ENCODE measurements around the gene OR6V1.
"Not testable (repeated sequence)": the region's sequence is repeated elsewhere in the genome, so short reads cannot be mapped to it uniquely, and the experiment has no call there.

The OR6V1 gene

DNA sequence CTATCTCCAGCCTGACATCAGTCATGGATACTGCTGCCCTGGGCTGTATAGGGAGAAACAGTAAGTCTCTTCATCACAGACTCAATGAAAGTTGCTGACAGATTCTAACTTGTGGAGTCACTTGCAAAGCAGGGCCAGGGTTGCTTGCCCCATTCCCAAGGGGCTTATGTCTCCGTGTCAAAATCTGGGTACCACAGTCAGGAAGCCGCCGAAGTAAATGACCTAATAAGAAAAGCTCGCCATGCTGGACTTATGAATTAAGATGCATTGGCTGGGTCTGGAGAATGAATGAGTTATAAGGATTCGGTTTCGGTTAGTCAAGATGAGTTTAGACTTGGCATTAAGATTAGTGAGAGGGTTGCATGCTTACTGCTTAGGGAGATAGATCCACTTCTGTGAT lies 10.8 kb upstream of the OR6V1 start:
- intact Hi-C loops (cut with DNase I) = no loop called here
- DNase-seq = no peak

DNA sequence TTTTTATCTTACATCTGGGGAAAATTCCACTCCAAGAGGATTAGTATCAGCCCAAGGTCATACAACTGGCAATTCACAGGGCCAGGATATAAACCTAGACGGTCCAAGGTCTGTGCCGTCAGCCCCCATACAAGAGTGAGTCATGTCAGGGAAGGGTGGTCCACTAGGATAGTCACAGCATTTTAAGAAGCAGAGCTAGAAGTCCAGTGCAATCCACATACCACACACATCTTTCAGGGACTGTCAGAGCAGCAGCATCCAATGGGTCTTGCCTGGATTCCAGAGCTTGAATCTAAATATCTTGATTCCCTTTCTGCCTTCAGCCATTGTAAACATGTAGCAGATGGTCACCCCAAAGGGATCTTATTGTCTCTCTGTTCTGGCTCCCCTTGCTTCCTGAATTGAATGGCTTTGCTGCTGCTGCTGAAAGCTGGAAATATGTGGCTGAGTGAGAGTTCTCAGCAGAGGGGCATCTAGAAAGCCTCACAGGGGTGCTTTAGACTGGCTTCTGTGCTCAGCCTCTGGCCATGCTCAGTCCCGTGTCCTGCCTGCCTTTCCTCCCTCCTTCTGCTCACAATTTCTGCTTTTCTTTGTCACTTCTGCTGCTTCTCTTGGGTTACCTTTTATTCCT lies 9.9 kb upstream of the OR6V1 start:
- intact Hi-C loops (cut with DNase I) = no loop called here
- no peak for DNase-seq

DNA sequence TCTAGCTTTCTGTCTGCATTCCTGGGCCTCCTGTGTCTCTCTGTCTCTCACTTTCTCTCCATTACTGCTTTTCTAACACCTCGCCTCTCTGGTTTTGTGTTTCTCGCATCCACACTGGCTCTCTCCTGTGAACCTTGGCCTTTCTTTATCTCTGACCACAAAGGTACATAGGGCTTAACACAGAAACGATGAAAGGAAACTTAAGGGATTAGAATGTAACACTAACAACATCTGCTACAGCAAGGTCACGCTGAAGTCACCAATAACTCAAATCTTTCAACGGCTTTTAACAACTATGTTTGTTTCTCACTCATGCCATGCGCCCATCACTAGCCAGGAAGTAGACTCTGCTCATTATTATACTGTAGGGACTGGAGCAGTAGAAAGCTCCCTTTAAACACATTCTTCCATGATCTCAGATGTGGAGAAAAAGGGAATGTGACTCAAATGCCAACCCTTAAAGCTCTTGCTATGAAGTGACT lies 9.3 kb upstream of the OR6V1 start:
- no peak for DNase-seq
- intact Hi-C loops (cut with DNase I) = no loop called here

DNA sequence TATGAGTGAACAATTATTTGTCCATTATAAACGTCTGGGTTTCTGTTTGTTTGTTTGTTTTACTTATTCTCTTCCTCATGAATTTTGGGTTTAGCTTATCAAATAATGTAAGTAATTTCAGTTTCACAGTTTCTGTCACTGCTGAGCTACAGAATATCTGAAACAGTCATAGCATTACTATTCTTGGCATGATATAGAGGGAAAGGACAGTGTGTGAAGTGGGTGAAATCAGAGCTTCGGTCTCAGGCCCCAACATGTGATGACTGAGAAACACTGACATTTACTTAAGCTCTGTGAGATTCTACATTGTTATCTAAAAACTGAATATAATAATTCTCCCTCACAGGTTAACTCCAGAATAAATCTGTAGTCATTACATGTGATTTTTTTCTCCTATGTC lies 8.8 kb upstream of the OR6V1 start:
- intact Hi-C loops (cut with DNase I) = no loop called here
- DNase-seq = no peak

DNA sequence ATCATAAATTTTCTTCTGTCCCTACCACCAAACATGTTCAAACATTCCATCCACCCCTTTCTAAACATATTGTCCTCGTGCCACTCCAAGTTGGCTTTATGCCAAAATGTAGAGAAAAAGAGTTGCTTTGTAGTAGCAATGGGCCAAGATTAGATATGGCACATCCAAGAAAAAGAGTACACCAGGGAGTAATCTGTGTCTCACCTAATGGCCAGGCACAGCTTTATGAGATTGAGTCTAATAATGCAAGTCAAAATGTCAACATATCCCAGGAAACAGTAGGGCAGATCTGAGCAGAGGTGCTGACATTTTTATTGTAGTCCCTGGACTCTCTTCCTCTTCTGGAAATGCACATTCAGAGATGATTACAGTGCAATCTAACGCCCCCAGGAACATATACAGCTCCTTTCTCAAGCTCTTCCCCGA lies 5.7 kb upstream of the OR6V1 start:
- no peak for DNase-seq
- intact Hi-C loops (cut with DNase I) = no loop called here

DNA sequence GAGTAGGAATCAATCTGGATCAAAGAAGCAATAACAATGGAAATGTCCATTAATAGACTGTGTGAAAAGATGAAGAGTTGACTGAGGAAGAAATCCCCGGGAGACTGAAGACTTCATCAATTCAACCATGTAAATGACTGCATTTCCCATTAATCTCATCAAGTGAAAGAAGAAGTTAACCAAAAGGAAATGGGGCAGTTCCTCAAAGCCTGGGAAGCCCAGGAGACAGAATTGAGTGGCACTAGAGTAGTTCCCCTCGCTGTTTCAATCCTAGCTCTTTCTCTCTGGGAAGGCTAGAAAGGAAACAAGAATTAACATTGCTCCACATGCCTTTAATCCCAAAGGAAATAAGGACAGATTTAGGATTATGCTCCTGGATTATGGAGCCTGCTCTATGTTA lies 4.8 kb upstream of the OR6V1 start:
- no peak for DNase-seq
- intact Hi-C loops (cut with DNase I) = no loop called here

DNA sequence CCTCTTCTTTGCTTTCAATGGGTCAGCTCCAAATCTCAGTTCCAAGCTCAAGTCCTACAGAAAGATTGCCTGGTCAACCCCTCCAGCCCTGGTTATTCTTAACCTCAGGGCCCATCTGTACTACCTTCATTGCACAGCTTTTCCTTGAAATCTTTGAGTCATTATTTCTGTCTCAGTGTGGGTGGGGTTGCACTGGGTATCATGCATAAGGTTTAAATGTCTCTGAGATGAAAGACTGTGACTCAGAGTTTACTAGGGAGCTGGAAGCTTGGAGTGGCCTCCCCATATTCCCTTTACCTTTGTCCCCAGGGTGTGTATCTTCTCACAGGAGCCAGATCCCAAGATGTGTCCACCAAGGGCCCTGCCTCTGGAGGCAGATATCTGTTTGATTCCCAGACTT lies 3.3 kb upstream of the OR6V1 start:
- DNase-seq = peak in 2 of 42 donors; percentile 14 to 40
- intact Hi-C loops (cut with DNase I) = no loop called here

DNA sequence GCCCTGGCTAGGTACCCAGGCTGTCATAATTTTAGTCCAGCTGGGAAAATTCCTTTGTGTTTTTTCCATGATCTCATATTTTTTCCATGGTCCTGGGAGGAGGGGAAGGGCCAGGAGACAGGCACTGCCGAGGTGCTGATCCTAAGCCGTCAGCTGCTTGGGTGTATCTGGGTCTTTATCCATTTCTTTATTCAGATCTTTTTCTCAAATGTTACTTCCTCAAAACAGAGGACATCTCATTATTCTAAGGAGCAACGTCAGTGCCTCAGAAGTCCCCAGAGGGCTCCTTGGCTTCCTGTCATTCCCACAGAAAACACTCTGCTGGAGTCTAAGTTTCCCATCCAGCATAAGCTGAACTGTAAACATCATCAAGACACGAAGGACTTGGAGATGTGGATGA lies 2.8 kb upstream of the OR6V1 start:
- intact Hi-C loops (cut with DNase I) = no loop called here
- DNase-seq = no peak

DNA sequence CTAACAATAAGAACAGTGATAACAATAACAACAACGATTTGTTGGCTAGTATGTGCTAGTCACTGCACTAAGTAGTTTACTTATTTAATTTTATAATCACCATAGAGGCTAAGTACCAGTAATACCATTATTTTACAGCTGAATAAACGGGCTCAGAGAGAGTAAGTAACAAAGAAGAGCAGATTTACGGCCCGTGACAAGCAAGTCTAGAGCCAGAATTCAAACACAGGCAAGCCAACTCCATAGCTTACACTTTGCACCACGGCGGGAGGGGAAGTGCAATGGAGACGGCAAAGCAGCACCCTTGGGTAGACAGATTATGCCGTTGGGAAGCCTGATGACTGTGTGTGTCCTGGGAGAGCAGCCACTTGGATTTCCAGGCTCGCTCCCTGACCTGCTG lies 1.2 kb upstream of the OR6V1 start:
- DNase-seq = no peak
- intact Hi-C loops (cut with DNase I) = no loop called here

DNA sequence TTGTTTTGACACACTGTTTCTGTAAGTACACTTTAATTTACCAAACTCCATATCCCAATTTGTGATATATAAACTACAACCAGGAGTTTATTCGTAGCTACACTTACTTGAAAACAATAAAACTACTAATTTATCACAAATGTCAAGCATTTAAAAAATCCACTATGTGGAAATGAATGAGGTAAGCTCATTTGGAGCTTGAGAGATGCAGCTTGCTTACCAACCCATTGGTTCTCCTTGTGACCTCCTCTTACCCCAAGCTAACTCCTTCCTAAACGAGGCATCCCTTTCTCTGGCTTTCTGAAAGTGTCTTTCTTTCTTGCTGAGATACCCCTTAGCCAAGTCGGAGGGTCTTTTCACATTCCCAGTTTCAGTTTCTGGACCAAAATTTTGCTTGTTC lies 2.5 kb downstream of the OR6V1 start:
- intact Hi-C loops (cut with DNase I) = no loop called here
- DNase-seq = no peak

DNA sequence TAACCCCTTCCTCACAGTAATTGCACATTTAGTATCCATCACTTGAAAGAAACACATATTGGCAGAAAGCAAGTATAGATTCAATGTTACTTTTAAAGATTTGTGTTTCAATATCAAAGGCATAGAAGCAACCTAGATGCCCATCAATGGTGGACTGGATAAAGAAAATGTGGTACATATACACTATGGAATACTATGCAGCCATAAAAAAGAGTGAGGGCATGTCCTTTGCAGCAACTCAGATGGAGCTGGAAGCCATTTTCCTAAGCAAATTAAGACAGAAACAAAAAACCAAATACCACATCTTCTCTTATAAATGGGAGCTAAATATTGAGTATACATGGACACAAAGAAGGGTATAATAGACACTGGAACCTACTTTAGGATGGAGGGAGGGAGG lies 3.6 kb downstream of the OR6V1 start:
- DNase-seq = no peak
- intact Hi-C loops (cut with DNase I) = no loop called here

DNA sequence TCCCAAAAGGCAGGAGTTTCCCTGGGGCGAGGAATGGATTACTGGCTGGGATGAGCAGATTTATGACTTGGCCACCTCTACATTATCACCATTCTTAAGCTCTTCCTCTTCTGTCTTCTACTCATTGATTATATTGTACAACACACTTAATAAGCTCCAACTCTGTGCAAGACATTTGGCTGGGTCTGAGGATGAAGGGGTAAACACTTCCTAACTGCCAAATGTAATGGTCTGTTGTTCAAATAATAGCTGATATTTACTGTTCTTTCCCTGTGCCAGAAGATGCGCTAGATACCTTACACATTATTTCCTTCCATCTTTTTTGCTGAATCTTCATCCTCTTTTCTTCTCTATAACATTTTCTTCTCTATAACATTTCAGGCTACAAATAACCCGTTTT lies 11.6 kb downstream of the OR6V1 start:
- intact Hi-C loops (cut with DNase I) = no loop called here
- DNase-seq = no peak

DNA sequence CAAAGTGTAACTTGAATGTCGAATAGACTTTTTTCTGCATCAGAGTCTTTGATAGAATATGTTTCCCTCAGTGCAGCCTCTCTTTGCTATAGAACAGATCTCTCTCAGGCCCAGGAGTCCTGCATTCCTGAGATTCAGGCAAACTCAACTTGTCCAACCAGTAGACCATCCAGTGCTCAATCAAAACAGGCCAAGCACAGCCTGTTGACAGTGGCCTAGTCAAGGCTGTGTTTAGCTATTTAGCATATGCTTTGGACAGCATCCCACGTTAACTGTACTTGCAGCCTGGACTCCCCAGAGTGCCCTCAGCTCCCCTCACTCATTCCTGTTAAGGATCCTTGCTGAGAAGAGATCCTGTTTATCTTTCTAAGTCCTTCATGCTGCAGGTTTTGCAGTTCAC lies 16.3 kb downstream of the OR6V1 start:
- DNase-seq = no peak
- intact Hi-C loops (cut with DNase I) = no loop called here

DNA sequence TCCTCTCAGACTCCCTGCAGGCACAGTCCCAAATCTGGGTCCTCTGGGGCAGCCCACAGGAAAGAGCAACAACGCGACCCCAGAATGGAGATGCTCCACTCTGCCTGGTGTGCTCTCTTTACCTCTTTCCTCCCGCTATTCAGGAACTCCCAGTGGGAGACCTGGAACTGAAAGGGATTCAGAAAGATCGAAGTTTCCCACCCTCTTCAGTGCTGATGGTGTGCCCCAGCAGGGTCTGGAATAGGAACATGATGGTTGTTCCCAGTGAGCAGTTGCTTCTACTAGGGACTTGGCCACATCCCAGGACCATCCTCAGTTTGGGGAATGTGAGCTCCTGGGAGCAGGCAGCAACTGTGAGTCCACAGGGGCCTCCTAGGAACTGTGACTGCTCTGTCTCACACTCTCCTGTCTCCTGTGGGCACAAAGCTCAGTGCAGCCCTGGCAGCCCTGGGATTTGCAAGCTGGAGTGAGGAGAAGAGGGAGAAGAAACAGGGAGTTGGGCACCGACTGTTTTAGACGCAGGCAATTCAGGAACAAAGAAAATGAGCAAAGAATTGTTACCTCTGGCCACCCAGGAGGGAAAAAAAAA lies 17.9 kb downstream of the OR6V1 start:
- intact Hi-C loops (cut with DNase I) = no loop called here
- no peak for DNase-seq

DNA sequence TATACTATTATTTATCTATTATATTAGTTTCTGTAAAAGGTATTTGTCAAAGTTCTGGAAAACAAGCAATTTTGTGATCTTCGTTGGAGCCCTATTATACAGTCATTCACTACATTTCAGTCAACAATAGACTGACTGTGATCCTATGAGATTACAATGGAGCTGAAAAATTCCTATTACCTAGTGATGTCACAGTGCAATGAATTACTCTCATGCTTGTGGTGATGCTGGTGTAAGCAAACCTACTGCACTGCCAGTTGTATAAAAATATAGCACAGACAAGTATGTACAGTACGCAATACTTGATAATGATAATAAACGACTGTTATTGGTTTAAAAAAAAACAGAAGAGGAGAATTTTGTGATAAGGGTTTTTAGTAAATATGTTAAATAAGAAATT lies 21.4 kb downstream of the OR6V1 start:
- intact Hi-C loops (cut with DNase I) = no loop called here
- no peak for DNase-seq

DNA sequence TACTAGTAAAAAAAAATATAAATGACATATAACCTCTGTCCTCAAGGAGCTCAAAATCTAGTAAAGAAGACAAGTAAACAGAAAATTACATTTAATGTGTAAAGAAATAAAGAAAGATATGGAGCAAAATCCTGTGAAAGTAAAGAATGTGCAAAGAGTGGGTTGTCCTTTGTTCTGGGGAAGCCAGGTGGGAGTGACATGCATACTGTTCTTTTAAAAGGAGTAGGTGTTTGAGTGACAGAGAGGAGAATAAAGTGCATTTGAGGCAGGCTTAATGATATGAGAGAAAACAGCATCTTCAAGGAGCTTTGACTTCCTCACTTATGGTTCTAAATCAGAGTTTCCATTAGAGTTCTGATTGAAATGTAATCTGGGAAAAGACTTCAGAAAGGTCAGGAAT lies 22.0 kb downstream of the OR6V1 start:
- intact Hi-C loops (cut with DNase I) = no loop called here
- DNase-seq = peak in 18 of 42 donors; percentile 9 to 73 (median 38)

DNA sequence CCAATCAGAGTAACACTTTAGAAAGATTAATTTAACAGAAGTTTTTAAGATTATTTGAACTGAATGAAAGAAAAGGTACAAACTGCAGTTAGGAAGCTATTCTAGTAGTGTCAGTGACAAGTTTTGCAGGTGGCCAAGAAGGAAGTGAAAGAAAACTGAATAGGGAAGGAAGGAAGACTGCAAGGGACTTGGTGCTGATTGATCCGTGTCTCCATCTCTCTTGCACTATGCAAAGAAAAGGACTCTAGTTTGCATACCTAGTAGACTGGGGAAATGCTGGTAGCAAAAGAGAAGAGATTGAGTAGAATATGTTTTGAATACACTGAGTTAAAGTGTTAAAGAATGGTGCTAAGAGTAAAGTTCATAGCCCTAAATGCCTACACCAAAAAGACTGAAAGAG lies 33.0 kb downstream of the OR6V1 start:
- DNase-seq = no peak
- intact Hi-C loops (cut with DNase I) = no loop called here

DNA sequence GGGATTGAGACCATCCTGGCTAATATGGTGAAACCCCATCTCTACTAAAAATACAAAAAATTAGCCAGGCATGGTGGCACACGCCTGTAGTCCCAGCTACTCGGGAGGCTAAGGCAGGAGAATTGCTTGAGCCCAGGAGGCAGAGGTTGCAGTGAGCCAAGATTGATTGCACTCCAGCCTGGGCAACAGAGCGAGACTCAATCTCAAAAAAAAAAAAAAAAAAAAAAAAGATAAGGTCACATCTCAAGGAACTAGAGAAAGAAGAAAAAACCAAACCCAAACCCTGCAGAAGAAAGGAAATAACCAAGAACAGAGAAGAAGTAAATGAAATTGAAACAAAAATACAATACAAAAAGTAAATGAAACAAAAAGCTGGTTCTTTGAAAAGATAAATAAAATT lies 33.5 kb downstream of the OR6V1 start:
- DNase-seq; intact Hi-C loops (cut with DNase I): not testable (repeated sequence)

DNA sequence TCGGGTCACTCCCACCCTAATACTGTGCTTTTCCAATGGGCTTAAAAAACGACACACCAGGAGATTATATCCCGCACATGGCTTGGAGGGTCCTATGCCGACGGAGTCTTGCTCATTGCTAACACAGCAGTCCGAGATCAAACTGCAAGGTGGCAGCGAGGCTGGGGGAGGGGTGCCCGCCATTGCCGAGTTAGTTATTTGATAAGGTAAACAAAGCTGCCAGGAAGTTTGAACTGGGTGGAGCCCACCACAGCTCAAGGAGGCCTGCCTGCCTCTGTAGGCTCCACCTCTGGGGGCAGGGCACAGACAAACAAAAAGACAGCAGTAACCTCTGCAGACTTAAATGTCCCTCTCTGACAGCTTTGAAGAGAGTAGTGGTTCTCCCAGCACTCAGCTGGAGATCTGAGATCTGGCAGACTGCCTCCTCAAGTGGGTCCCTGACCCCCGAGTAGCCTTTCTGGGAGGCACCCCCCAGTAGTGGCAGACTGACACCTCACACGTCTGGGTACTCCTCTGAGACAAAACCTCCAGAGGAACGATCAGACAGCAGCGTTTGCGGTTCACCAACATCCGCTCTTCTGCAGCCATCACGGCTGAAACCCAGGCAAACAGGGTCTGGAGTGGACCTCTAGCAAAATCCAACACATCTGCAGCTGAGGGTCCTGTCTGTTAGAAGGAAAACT lies 36.5 kb downstream of the OR6V1 start:
- intact Hi-C loops (cut with DNase I); DNase-seq: not testable (repeated sequence)

DNA sequence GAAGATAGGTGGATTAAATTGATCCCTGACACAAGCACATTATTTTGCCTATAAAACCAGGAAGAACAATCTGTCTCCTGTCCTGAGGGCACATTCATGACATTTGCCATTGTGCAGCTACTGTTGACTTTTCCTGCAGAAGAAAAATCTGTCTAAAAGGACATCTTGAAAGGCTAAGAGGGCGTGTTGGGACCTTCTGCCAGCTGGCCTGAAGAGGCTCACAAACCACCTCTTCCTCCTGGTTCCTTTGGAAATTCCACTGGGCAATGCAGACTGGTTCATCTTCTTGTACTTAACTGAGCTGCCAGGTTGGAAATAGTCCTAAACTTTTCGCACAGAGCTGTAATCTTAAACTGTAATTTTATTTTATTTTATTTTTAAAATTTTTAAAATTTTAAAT lies 44.0 kb downstream of the OR6V1 start:
- no peak for DNase-seq
- intact Hi-C loops (cut with DNase I) = no loop called here

DNA sequence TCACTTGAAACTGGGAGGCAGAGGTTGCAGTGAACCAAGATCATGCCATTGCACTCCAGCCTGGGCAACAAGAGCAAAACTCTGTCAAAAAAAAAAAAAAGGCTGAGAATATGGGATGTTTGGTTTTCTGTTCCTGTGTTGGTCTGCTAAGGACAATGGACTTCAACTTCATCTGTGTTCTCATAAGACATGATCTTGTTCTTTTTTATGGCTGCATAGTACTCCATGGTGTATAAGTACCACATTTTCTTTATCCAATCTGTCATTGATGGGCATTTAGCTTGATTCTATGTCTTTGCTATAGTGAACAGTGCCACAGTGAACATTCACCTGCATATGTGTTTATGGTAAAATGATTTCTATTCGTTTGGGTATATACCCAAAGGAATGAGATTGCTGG lies 47.4 kb downstream of the OR6V1 start:
- DNase-seq; intact Hi-C loops (cut with DNase I): not testable (repeated sequence)
